ENCODE results near the gene DNAJC25. TPM values are rescaled to one million over a fixed set of nuclear protein-coding genes. Genes with fewer than 3 reads are reported as not detected.

Gene DNAJC25
- total RNA-seq, 1 experiment from 2014 or later = 6.1 TPM

- no peaks in the 10 kb centered on the region for H3K27me3 ChIP-seq (replicated peaks; ENCODE audit: insufficient read depth, low read depth, low read length, poor library complexity)
- no peaks in the 10 kb centered on the region for H3K36me3 ChIP-seq (ENCODE audit: insufficient read depth, low read length, poor library complexity, severe bottlenecking)
- ChIA-PET POLR2A (ENCODE audit: low non-redundant PET) (interaction anchor here (0.7 kb wide), 1 partner anchor 178 kb away, joined by 3 read pairs; the partner anchor contains the start of gene ECPAS), CTCF (no interaction called here)
- peaks cover 6% of the 10 kb centered on the region for H3K4me1 ChIP-seq (ENCODE audit: insufficient read depth, low read length, poor library complexity, severe bottlenecking)
- intact Hi-C loops (cut with micrococcal nuclease; ENCODE audit: unreplicated experiment) = no loop called here
- peak; percentile 23 for DNase-seq (ENCODE audit: low spot score)
- TF ChIP-seq CTCF (conservative IDR thresholded peaks at IDR 0.05; ENCODE audit: low read depth, low read length) = no peak
- TF ChIP-seq EZH2 (IDR thresholded peaks at IDR 0.05; ENCODE audit: borderline replicate concordance, low read depth, low read length, poor library complexity, severe bottlenecking) = no peak
- peak overlapping the region; percentile 77 for H3K4me3 ChIP-seq (ENCODE audit: low read depth, low read length, poor library complexity, severe bottlenecking)
- no TSS peak for BruUV-seq (replicated peaks)
- H3K27ac ChIP-seq (ENCODE audit: low read depth, low read length, poor library complexity, severe bottlenecking) = peak overlapping the region; percentile 70
- no peaks in the 10 kb centered on the region for H3K9me3 ChIP-seq (ENCODE audit: low read depth, low read length, poor library complexity, severe bottlenecking)
Observed at GRCh38 chr9:111661802-111662521, 30.8 kb downstream of the DNAJC25 start.

GRCh38 chr9:111662576-111663300 lies 31.6 kb downstream of the DNAJC25 start:
- Histone ChIP-seq H3K4me1 (ENCODE audit: insufficient read depth, low read length, poor library complexity, severe bottlenecking) (peaks cover 6% of the 10 kb centered on the region), H3K4me3 (ENCODE audit: low read depth, low read length, poor library complexity, severe bottlenecking) (peak overlapping the region; percentile 77), H3K27me3 (replicated peaks; ENCODE audit: insufficient read depth, low read depth, low read length, poor library complexity) (no peaks in the 10 kb centered on the region), H3K36me3 (ENCODE audit: insufficient read depth, low read length, poor library complexity, severe bottlenecking) (no peaks in the 10 kb centered on the region), H3K9me3 (ENCODE audit: low read depth, low read length, poor library complexity, severe bottlenecking) (no peaks in the 10 kb centered on the region), H3K27ac (ENCODE audit: low read depth, low read length, poor library complexity, severe bottlenecking) (no peak overlapping the region)
- no peak for DNase-seq (ENCODE audit: low spot score)
- BruUV-seq (replicated peaks) = no TSS peak
- TF ChIP-seq EZH2 (IDR thresholded peaks at IDR 0.05; ENCODE audit: borderline replicate concordance, low read depth, low read length, poor library complexity, severe bottlenecking) (no peak), CTCF (conservative IDR thresholded peaks at IDR 0.05; ENCODE audit: low read depth, low read length) (no peak)
- ChIA-PET CTCF (no interaction called here), POLR2A (ENCODE audit: low non-redundant PET) (interaction anchor here (0.6 kb wide), 1 partner anchor 20 kb away, joined by 4 read pairs; no protein-coding TSS in a partner anchor)
- intact Hi-C loops (cut with micrococcal nuclease; ENCODE audit: unreplicated experiment) = no loop called here

GRCh38 chr9:111663301-111663823 lies 32.2 kb downstream of the DNAJC25 start:
- H3K4me1 ChIP-seq (ENCODE audit: insufficient read depth, low read length, poor library complexity, severe bottlenecking) = peaks cover 6% of the 10 kb centered on the region
- no peak overlapping the region for H3K4me3 ChIP-seq (ENCODE audit: low read depth, low read length, poor library complexity, severe bottlenecking)
- no peaks in the 10 kb centered on the region for H3K9me3 ChIP-seq (ENCODE audit: low read depth, low read length, poor library complexity, severe bottlenecking)
- DNase-seq (ENCODE audit: low spot score) = no peak
- POLR2A ChIA-PET (ENCODE audit: low non-redundant PET) = interaction anchor here (0.6 kb wide), 1 partner anchor 19 kb away, joined by 4 read pairs; no protein-coding TSS in a partner anchor
- intact Hi-C loops (cut with micrococcal nuclease; ENCODE audit: unreplicated experiment) = no loop called here
- CTCF ChIA-PET = no interaction called here
- BruUV-seq (replicated peaks) = no TSS peak
- H3K36me3 ChIP-seq (ENCODE audit: insufficient read depth, low read length, poor library complexity, severe bottlenecking) = no peaks in the 10 kb centered on the region
- TF ChIP-seq EZH2 (IDR thresholded peaks at IDR 0.05; ENCODE audit: borderline replicate concordance, low read depth, low read length, poor library complexity, severe bottlenecking) = no peak
- TF ChIP-seq CTCF (conservative IDR thresholded peaks at IDR 0.05; ENCODE audit: low read depth, low read length) = no peak
- no peak overlapping the region for H3K27ac ChIP-seq (ENCODE audit: low read depth, low read length, poor library complexity, severe bottlenecking)
- no peaks in the 10 kb centered on the region for H3K27me3 ChIP-seq (replicated peaks; ENCODE audit: insufficient read depth, low read depth, low read length, poor library complexity)

Measured in A673 (cell line).